ENCODE measurements around the gene PMPCB. TPM values are rescaled to one million over a fixed set of nuclear protein-coding genes. Genes with fewer than 3 reads are reported as not detected.

PMPCB gene
- polyA plus RNA-seq, 1 experiment = 44.3 TPM

DNA sequence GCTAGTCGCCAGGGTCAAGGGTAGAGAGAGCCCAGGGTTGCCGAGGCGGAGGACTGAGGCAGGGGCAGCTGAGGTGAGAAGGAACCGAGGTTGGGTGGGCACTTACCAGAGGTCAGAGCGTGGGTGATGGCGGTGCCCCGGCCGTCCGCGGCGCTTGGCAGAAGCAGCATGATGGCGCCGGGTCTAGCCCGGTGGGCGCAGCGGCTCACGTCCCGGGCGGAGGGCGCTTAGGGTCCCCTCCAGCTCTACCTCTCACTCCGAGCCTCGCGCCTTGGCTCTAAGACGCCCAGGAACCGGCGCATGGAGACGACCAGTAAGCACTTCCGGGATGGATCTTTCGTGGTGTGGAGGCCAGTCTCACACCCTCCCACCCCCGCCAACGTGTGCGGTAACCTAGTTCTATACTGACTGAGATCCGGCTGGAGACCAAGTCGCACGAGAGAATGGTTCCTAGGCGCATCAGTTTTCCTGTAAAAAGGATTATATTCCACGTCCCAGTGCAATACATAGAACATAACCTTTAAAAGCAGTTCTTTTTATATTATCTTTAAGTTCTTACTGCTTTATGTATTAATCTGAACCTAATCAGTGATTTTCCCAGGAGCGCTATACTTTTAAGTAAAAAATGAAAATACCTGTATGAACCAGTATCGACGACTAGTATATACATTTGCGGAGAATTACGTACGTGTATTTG is 47.4 kb downstream of the PMPCB start, which contains the start of gene DNAJC2:
DNAJC2 (minus strand) TSS at position 315 of the 697 bp plus-strand sequence; CDS start at position 170, 145 bp downstream.
- peak; percentile 25 for DNase-seq (ENCODE audit: low read depth)
- H3K27me3 ChIP-seq (ENCODE audit: control insufficient read depth, insufficient read depth, low read length) = no peaks in the 10 kb centered on the region
- POLR2A ChIA-PET = no interaction called here
- H3K36me3 ChIP-seq (ENCODE audit: control insufficient read depth, insufficient read depth, low read length) = peaks cover 3% of the 10 kb centered on the region
- no peak for TF ChIP-seq CTCF (IDR thresholded peaks at IDR 0.05; ENCODE audit: insufficient read depth, low read depth, low read length)
- CTCF ChIA-PET = interaction anchor here (1.0 to 1.4 kb wide), 2 partner anchors 9 to 62 kb away, joined by 3 to 4 read pairs; no protein-coding TSS in a partner anchor
- H3K4me3 ChIP-seq (ENCODE audit: low read depth, low read length) = peak within 1 kb of the TSS; percentile 86

GRCh38 chr7:103346396-103346795 is 49.2 kb downstream of the PMPCB start:
- POLR2A ChIA-PET = no interaction called here
- TF ChIP-seq CTCF (IDR thresholded peaks at IDR 0.05; ENCODE audit: insufficient read depth, low read depth, low read length) = no peak
- no peak for DNase-seq (ENCODE audit: low read depth)
- Histone ChIP-seq H3K36me3 (ENCODE audit: control insufficient read depth, insufficient read depth, low read length) (no peaks in the 10 kb centered on the region), H3K4me3 (ENCODE audit: low read depth, low read length) (no peak overlapping the region), H3K27me3 (ENCODE audit: control insufficient read depth, insufficient read depth, low read length) (no peaks in the 10 kb centered on the region)
- CTCF ChIA-PET = no interaction called here

- peak within 1 kb of the TSS; percentile 83 for H3K4me3 ChIP-seq (ENCODE audit: low read depth, low read length)
- TF ChIP-seq CTCF (IDR thresholded peaks at IDR 0.05; ENCODE audit: insufficient read depth, low read depth, low read length) = no peak
- no peaks in the 10 kb centered on the region for H3K27me3 ChIP-seq (ENCODE audit: control insufficient read depth, insufficient read depth, low read length)
- ChIA-PET CTCF (interaction anchor here (0.9 kb wide), 1 partner anchor 50 kb away, joined by 3 read pairs; the partner anchor contains the start of gene PMPCB), POLR2A (no interaction called here)
- H3K36me3 ChIP-seq (ENCODE audit: control insufficient read depth, insufficient read depth, low read length) = no peaks in the 10 kb centered on the region
- DNase-seq (ENCODE audit: low read depth) = peak; percentile 41
Measured at GRCh38 chr7:103347507-103348267, 50.5 kb downstream of the PMPCB start, which contains the start of gene PSMC2. TSS of gene PSMC2 (plus strand) at chr7:103347643. CDS start at chr7:103347712, 69 bp downstream.

DNA sequence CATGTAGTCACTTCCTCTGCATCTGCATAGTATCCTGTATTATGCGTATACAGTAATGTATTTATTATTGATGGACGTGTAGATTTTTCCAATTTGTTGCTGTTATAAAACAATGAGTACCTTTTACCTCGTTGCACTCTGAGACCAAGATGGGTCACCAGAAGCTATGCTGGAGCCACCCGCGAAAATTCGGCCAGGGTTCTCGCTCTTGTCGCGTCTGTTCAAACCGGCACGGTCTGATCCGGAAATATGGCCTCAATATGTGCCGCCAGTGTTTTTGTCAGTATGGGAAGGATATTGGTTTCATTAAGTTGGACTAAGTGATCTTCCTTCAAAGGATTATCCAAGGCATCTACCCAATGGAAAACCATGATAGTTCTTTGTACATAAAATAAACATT is 51.2 kb downstream of the PMPCB start:
- Histone ChIP-seq H3K36me3 (ENCODE audit: control insufficient read depth, insufficient read depth, low read length) (no peaks in the 10 kb centered on the region), H3K4me3 (ENCODE audit: low read depth, low read length) (peak overlapping the region; percentile 83), H3K27me3 (ENCODE audit: control insufficient read depth, insufficient read depth, low read length) (no peaks in the 10 kb centered on the region)
- no peak for DNase-seq (ENCODE audit: low read depth)
- POLR2A ChIA-PET = no interaction called here
- CTCF ChIA-PET = no interaction called here
- TF ChIP-seq CTCF (IDR thresholded peaks at IDR 0.05; ENCODE audit: insufficient read depth, low read depth, low read length) = no peak

- DNase-seq (ENCODE audit: low read depth) = no peak
- ChIA-PET POLR2A (no interaction called here), CTCF (no interaction called here)
- Histone ChIP-seq H3K4me3 (ENCODE audit: low read depth, low read length) (peak overlapping the region; percentile 83), H3K27me3 (ENCODE audit: control insufficient read depth, insufficient read depth, low read length) (no peaks in the 10 kb centered on the region), H3K36me3 (ENCODE audit: control insufficient read depth, insufficient read depth, low read length) (no peaks in the 10 kb centered on the region)
- no peak for TF ChIP-seq CTCF (IDR thresholded peaks at IDR 0.05; ENCODE audit: insufficient read depth, low read depth, low read length)
Measured at GRCh38 chr7:103348959-103349358, 51.7 kb downstream of the PMPCB start.

All from BJ (cell line).